Esophagus squamous epithelium (tissue), 4 donors: Measurements from ENCODE around the gene TSPO2.

ENCODE experiments used
- POLR2A ChIP-seq, 4 donors: fragments of 450-650 bp; IDR thresholded peaks; one replicate each; pipeline ENCODE4 v1.6.1; 2017; ENCODE audit warnings: antibody characterized with exemption in 4 of 4, mild to moderate bottlenecking in 4 of 4, moderate library complexity in 3 of 4
- TF ChIP-seq, protein P1 (sequence below), 6 experiments: fragments of 450-650 bp in 4 of 6; fragments of 200-600 bp in 2 of 6; sonication (generic) in 2 of 6; IDR thresholded peaks; one replicate each; pipeline ENCODE4 v1.5.1; 2016 to 2019; ENCODE audit warnings: antibody characterized with exemption in 6 of 6, mild to moderate bottlenecking in 4 of 6, moderate library complexity in 4 of 6

DNA sequence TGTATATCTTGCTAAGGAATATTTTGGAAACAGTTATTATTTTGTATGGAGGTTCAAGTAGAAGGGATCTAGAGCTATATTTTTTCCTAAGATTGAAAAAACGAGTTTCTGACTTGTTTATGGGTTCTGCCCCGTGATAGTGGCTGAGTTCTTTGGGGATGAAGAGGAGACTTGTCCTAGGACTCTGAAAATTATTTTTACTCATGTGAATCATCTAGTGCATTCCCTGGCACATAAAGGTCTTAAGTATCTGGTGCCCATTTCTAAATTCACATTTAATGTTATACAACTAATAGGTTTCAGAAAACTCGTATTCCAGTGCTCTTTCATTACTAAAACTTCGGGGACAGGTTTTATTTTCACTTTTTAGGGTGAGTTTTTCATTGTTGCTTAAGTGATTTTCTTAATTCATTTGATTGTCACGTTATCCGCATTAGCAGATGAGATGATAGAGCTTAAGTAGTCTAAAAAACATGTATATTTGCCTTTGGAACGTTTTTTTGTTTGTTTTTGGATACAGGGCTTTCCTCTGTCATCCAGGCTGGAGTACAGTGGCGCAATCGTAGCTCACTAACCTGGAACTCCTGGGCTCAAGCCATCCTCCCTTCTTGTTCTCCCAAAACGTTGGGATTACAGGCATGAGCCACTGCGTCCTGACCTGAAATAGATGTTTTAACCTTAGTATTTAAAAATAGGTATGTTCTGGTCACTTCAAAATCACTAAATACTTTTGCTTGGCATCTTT lies 32.6 kb downstream of the TSPO2 start:
- TF ChIP-seq, protein P1, sequence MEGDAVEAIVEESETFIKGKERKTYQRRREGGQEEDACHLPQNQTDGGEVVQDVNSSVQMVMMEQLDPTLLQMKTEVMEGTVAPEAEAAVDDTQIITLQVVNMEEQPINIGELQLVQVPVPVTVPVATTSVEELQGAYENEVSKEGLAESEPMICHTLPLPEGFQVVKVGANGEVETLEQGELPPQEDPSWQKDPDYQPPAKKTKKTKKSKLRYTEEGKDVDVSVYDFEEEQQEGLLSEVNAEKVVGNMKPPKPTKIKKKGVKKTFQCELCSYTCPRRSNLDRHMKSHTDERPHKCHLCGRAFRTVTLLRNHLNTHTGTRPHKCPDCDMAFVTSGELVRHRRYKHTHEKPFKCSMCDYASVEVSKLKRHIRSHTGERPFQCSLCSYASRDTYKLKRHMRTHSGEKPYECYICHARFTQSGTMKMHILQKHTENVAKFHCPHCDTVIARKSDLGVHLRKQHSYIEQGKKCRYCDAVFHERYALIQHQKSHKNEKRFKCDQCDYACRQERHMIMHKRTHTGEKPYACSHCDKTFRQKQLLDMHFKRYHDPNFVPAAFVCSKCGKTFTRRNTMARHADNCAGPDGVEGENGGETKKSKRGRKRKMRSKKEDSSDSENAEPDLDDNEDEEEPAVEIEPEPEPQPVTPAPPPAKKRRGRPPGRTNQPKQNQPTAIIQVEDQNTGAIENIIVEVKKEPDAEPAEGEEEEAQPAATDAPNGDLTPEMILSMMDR (IDR thresholded peaks at IDR 0.05): no peak
- TF ChIP-seq POLR2A (IDR thresholded peaks at IDR 0.05): no peak
